Measurements from ENCODE around the gene MARS1. TPM values are rescaled to one million over a fixed set of nuclear protein-coding genes. Genes with fewer than 3 reads are reported as not detected.

Gene MARS1
- total and polyA plus RNA-seq, 12 donors = 56.7 to 108 (median 75.6) TPM

DNA sequence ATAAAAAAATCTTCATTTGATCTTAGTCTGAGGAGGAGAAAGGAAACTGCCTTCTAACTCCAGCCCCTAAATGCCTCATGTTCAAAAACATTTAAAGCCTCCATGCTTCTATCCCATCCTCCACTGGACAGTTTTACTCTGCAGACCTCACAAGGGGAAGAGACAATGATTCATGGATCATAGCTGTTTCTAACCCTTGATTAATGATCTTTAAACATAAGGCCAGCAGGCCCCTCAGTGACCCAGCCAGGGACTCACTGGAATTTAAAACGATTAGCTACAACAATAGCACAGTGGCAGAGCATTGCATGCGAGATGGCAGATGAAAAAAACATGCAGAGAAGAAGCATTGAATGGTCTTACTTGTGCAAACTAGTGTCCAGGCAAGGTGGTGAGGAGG lies 53.1 kb downstream of the MARS1 start:
- DNase-seq (no peak), ATAC-seq (no peak)
- WGBS, 2 donors = 65 to 67% methylated on average over 2 of the region's 2 CpGs
- Histone ChIP-seq H3K4me1 (peaks cover 6 to 28% (median 23%) of the 10 kb centered on the region in 9 donors), H3K27ac (no peak overlapping the region), H3K27me3 (no peaks in the 10 kb centered on the region), H3K36me3 (peaks cover 0 to 69% (median 8%) of the 10 kb centered on the region in 9 donors), H3K9me3 (no peaks in the 10 kb centered on the region), H3K4me3 (no peak overlapping the region)
- intact Hi-C loops (cut with DNase I) = no loop called here
- TF ChIP-seq, protein P1, sequence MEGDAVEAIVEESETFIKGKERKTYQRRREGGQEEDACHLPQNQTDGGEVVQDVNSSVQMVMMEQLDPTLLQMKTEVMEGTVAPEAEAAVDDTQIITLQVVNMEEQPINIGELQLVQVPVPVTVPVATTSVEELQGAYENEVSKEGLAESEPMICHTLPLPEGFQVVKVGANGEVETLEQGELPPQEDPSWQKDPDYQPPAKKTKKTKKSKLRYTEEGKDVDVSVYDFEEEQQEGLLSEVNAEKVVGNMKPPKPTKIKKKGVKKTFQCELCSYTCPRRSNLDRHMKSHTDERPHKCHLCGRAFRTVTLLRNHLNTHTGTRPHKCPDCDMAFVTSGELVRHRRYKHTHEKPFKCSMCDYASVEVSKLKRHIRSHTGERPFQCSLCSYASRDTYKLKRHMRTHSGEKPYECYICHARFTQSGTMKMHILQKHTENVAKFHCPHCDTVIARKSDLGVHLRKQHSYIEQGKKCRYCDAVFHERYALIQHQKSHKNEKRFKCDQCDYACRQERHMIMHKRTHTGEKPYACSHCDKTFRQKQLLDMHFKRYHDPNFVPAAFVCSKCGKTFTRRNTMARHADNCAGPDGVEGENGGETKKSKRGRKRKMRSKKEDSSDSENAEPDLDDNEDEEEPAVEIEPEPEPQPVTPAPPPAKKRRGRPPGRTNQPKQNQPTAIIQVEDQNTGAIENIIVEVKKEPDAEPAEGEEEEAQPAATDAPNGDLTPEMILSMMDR (IDR thresholded peaks at IDR 0.05) = no peak

DNA sequence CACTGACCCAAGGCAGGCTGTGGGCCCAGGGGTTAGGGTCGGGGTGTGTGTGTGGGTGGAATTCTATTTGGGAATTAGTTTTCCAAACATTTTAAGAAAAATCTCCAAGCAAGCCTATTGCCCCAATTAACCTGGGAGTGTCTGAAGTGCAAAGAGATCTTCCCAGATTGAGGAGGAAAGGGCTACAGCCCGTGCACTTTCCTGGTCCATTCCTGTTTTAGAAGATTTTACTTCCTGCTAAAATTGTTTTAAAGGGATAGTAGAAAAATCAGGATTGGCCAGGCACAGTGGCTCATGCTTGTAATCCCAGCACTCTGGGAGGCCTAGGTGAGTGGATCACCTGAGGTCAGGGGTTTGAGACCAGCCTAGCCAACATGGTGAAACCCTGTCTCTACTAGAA lies 53.8 kb downstream of the MARS1 start:
- ATAC-seq (no peak), DNase-seq (no peak)
- TF ChIP-seq, protein P1 (IDR thresholded peaks at IDR 0.05) = no peak
- WGBS, 2 donors = 70 to 86% methylated on average over 2 of the region's 2 CpGs
- Histone ChIP-seq H3K27ac (no peak overlapping the region), H3K36me3 (peaks cover 0 to 62% (median 8%) of the 10 kb centered on the region in 9 donors), H3K9me3 (no peaks in the 10 kb centered on the region), H3K27me3 (no peaks in the 10 kb centered on the region), H3K4me1 (peaks cover 9 to 32% (median 28%) of the 10 kb centered on the region in 9 donors), H3K4me3 (no peak overlapping the region)
- intact Hi-C loops (cut with DNase I) = no loop called here

DNA sequence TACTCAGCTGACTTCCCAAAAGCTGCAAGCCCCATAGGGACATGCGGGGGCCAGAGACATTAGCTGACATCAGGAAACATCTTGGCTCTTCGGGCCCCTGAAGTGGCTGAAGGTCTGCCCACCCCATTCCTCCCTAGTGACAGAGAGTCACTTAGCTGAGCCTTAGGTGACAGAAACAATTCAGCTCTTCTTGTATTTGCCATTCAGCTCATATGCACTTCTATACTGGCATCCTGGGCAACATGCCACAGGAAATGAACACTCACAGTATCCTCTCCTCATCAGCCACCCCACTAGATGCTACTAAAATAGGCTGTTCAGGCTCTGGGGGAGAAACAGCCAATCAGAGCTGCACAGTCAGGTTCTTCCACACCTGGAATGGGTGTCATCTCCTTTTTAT lies 55.7 kb downstream of the MARS1 start:
- ATAC-seq (no peak), DNase-seq (no peak)
- peaks cover 9 to 36% (median 31%) of the 10 kb centered on the region in 9 donors for H3K4me1 ChIP-seq
- TF ChIP-seq, protein P1 (IDR thresholded peaks at IDR 0.05) = no peak
- no peak overlapping the region for H3K4me3 ChIP-seq
- intact Hi-C loops (cut with DNase I) = no loop called here
- H3K9me3 ChIP-seq = no peaks in the 10 kb centered on the region
- peaks cover 0 to 11% (median 7%) of the 10 kb centered on the region in 7 donors for H3K27me3 ChIP-seq
- H3K36me3 ChIP-seq = peaks cover 0 to 44% (median 8%) of the 10 kb centered on the region in 9 donors
- WGBS, 2 donors = 59 to 66% methylated on average over 2 of the region's 2 CpGs
- H3K27ac ChIP-seq = peak overlapping the region in 1 of 10 donors; percentile 23

DNA sequence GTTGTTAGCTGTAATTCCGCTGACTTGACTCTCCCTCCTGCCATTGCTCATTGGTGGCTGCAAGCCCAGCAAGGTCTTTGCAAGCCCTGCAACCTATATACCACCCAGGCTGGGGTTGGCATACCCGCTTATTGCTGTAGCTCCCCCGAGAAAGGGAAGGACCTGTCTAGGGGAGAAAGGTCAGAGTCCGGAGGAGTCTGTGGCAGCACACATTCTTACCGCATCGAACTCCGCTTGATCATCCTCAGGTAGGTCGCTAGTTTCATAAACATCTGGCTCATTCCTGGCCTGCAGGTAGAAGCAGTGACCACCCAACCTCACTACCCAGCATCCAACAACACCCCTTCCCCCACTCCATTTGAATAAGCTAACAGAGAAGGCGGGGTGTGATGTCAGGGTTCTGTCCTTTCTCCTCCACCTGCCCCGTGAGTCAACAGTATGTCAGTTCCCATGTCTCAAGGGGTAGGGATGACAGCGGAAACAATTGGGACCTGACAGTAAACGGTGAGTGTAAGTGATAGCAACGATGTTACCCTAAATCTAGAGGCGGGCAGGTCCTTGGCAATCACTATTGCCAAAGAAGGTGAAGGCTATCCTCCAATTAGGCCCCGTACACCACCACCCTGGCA lies 58.1 kb downstream of the MARS1 start:
- Histone ChIP-seq H3K27ac (peak overlapping the region in 8 of 10 donors; percentile 84 to 95 (median 90)), H3K36me3 (peaks cover 0 to 20% (median 8%) of the 10 kb centered on the region in 9 donors), H3K4me3 (peak overlapping the region; percentile 86 to 99 (median 96)), H3K4me1 (peaks cover 13 to 45% (median 37%) of the 10 kb centered on the region in 9 donors), H3K9me3 (no peaks in the 10 kb centered on the region), H3K27me3 (peaks cover 0 to 35% (median 29%) of the 10 kb centered on the region in 7 donors)
- 61 to 63% methylated on average over 15 of the region's 15 CpGs for WGBS, 2 donors
- ATAC-seq (no peak), DNase-seq (no peak)
- TF ChIP-seq, protein P1 (IDR thresholded peaks at IDR 0.05) = no peak
- intact Hi-C loops (cut with DNase I) = loop anchor here in 2 of 10 donors (2.0 kb wide), 1 partner anchor 23 kb away; the partner anchor contains the start of gene MBD6 (in 2 of the 2)
